Astrocyte (in vitro differentiated cells and primary cell): ENCODE data around the gene LAMA3. TPM values are rescaled to one million over a fixed set of nuclear protein-coding genes. Genes with fewer than 3 reads are reported as not detected.

ENCODE experiments used
- DNase-seq: peaks from one replicate; pipeline ENCODE4 v3.0.0-alpha.2; 2010; ENCODE audit warnings: low read depth
- FAIRE-seq: peaks from 2 replicates; lab custom pipeline; 2011; peaks lifted over from hg19 to GRCh38; lab: Jason Lieb, UNC
- H2AFZ ChIP-seq: 2 replicates; pipeline ENCODE4 v1.6.0; 2012; ENCODE audit warnings: low read depth, low read length, inconsistent platforms
- H3K27ac ChIP-seq: 2 replicates; pipeline ENCODE4 v1.5.1; 2011; ENCODE audit warnings: low read depth, low read length, inconsistent platforms
- H3K27me3 ChIP-seq: 2 replicates; pipeline ENCODE4 v1.6.0; 2011; ENCODE audit warnings: low read length, inconsistent platforms; ENCODE audit not compliant: insufficient read depth
- H3K36me3 ChIP-seq: 2 replicates; pipeline ENCODE4 v1.5.1; 2011; ENCODE audit warnings: low read length, inconsistent platforms; ENCODE audit not compliant: insufficient read depth
- H3K4me1 ChIP-seq: 2 replicates; pipeline ENCODE4 v1.5.1; 2011; ENCODE audit warnings: low read length, inconsistent platforms; ENCODE audit not compliant: insufficient read depth
- H3K4me2 ChIP-seq: 2 replicates; pipeline ENCODE4 v1.6.0; 2012; ENCODE audit warnings: low read length, inconsistent platforms
- H3K4me3 ChIP-seq: 2 replicates; pipeline ENCODE4 v1.5.1; 2011; ENCODE audit warnings: low read depth, mild to moderate bottlenecking, low read length, inconsistent platforms; ENCODE audit not compliant: insufficient read depth
- H3K79me2 ChIP-seq: 2 replicates; pipeline ENCODE4 v1.6.0; 2012; ENCODE audit warnings: mild to moderate bottlenecking, low read length, inconsistent platforms; ENCODE audit not compliant: insufficient read depth
- H3K9ac ChIP-seq: 2 replicates; pipeline ENCODE4 v1.6.0; 2012; ENCODE audit warnings: mild to moderate bottlenecking, low read length, inconsistent platforms
- H3K9me3 ChIP-seq: 2 replicates; pipeline ENCODE4 v1.5.1; 2012; ENCODE audit warnings: low read depth, mild to moderate bottlenecking, low read length, inconsistent platforms; ENCODE audit not compliant: insufficient read depth
- H4K20me1 ChIP-seq: 2 replicates; pipeline ENCODE4 v1.6.0; 2012; ENCODE audit warnings: low read length, inconsistent platforms; ENCODE audit not compliant: insufficient read depth
- H3K27ac Mint-ChIP-seq: one replicate; pipeline ENCODE4 v1.8.0; 2021; ENCODE audit warnings: mild to moderate bottlenecking, mixed read lengths; ENCODE audit not compliant: unreplicated experiment
- H3K27me3 Mint-ChIP-seq: one replicate; pipeline ENCODE4 v1.8.0; 2021; ENCODE audit warnings: low read depth, mixed read lengths; ENCODE audit not compliant: unreplicated experiment
- H3K36me3 Mint-ChIP-seq: one replicate; pipeline ENCODE4 v1.8.0; 2021; ENCODE audit warnings: low read depth, mixed read lengths; ENCODE audit not compliant: unreplicated experiment
- H3K4me1 Mint-ChIP-seq: one replicate; pipeline ENCODE4 v1.8.0; 2021; ENCODE audit warnings: low read depth, mixed read lengths; ENCODE audit not compliant: unreplicated experiment
- H3K4me3 Mint-ChIP-seq: one replicate; pipeline ENCODE4 v1.8.0; 2021; ENCODE audit warnings: mild to moderate bottlenecking, moderate library complexity, mixed read lengths; ENCODE audit not compliant: unreplicated experiment
- H3K9me3 Mint-ChIP-seq: one replicate; pipeline ENCODE4 v1.8.0; 2021; ENCODE audit warnings: mild to moderate bottlenecking, mixed read lengths; ENCODE audit not compliant: unreplicated experiment
- CTCF ChIP-seq: IDR thresholded peaks from 2 replicates; pipeline ENCODE4 v1.5.1; 2011; ENCODE audit warnings: low read depth, mild to moderate bottlenecking, inconsistent platforms, low read length, moderate library complexity; ENCODE audit not compliant: insufficient read depth
- EZH2 ChIP-seq: IDR thresholded peaks from 2 replicates; pipeline ENCODE4 v1.6.1; 2012; ENCODE audit warnings: mild to moderate bottlenecking, low read length, inconsistent platforms; ENCODE audit not compliant: insufficient read depth
- total RNA-seq: library from RNA; stranded (reverse); gene quantifications from 2 replicates; pipeline ENCODE4 v1.2.1, GENCODE V29; 2021

LAMA3 gene
- total RNA-seq, 1 donor from 2014 or later: 0.86 TPM

- Mint-ChIP-seq H3K4me3 (no peak overlapping the region), H3K27me3 (peaks cover 6% of the 10 kb centered on the region), H3K9me3 (peaks cover 14% of the 10 kb centered on the region), H3K27ac (peak overlapping the region; percentile 59), H3K4me1 (peaks cover 18% of the 10 kb centered on the region), H3K36me3 (no peaks in the 10 kb centered on the region)
- no peaks in the 10 kb centered on the region for H3K36me3 ChIP-seq
- H4K20me1 ChIP-seq: no peaks in the 10 kb centered on the region
- H3K9ac ChIP-seq: no peak overlapping the region
- no peak overlapping the region for H2AFZ ChIP-seq
- FAIRE-seq (no peak), DNase-seq (peak; percentile 50)
- H3K27me3 ChIP-seq: no peaks in the 10 kb centered on the region
- H3K4me2 ChIP-seq: no peak overlapping the region
- no peaks in the 10 kb centered on the region for H3K79me2 ChIP-seq
- TF ChIP-seq CTCF: no peak
- TF ChIP-seq EZH2: no peak
- H3K4me3 ChIP-seq: no peak overlapping the region
- H3K27ac ChIP-seq: no peak overlapping the region
- H3K9me3 ChIP-seq: no peaks in the 10 kb centered on the region
- peaks cover 16% of the 10 kb centered on the region for H3K4me1 ChIP-seq
Observed at GRCh38 chr18:23977719-23978483, 288.6 kb downstream of the LAMA3 start.

GRCh38 chr18:23981369-23981980 lies 292.2 kb downstream of the LAMA3 start:
- Histone ChIP-seq H3K27ac (no peak overlapping the region), H3K27me3 (no peaks in the 10 kb centered on the region), H3K4me1 (peaks cover 17% of the 10 kb centered on the region), H3K36me3 (no peaks in the 10 kb centered on the region), H3K4me3 (no peak overlapping the region), H3K9ac (peak overlapping the region; percentile 57), H3K79me2 (no peaks in the 10 kb centered on the region), H2AFZ (peak overlapping the region; percentile 72), H3K4me2 (peak overlapping the region; percentile 75), H4K20me1 (no peaks in the 10 kb centered on the region), H3K9me3 (no peaks in the 10 kb centered on the region)
- FAIRE-seq (no peak), DNase-seq (no peak)
- H3K9me3 Mint-ChIP-seq: peaks cover 8% of the 10 kb centered on the region
- peaks cover 6% of the 10 kb centered on the region for H3K27me3 Mint-ChIP-seq
- H3K4me1 Mint-ChIP-seq: peaks cover 18% of the 10 kb centered on the region
- no peak overlapping the region for H3K27ac Mint-ChIP-seq
- TF ChIP-seq CTCF (no peak), EZH2 (no peak)
- H3K4me3 Mint-ChIP-seq: no peak overlapping the region
- no peaks in the 10 kb centered on the region for H3K36me3 Mint-ChIP-seq
